ENCODE measurements around the gene OTUD7B.

DNA sequence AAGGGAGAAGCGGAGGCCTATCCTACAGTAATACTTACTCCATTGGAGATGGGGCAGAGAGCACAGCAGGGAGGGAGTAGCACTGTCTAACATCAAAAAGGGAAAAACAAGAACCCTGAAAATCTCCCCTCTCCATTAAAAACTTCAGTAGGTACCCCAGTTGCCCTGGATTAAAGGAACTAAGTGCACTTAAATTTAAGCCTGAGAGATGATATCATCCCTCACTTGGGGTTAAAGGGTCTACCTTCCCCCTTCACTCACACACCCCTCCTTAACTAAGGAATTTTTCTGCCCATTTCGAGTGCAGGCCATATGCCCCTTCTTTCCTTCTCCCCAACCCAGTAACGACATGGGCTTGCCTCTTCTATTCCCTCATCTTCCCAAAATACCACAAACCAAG, 70.1 kb downstream of the OTUD7B start:
- TF ChIP-seq CTCF (IDR thresholded peaks at IDR 0.05) (no peak), POLR2A (IDR thresholded peaks at IDR 0.05) (no peak)

Data from adrenal gland (tissue), 5 donors.